ACHN (cell line): ENCODE measurements around the gene INO80C.
"Not testable (repeated sequence)": the region's sequence is repeated elsewhere in the genome, so short reads cannot be mapped to it uniquely, and the experiment has no call there.

Experiments
- DNase-seq: peaks from one replicate; pipeline ENCODE4 v3.0.0-alpha.2; 2015
- in situ Hi-C: cut with HindIII; loops from 2 replicates; pipeline ENCODE4 v1.10.0; 2017; ENCODE audit warnings: low sequenced_read_pairs, low pct_ligation_motif_present, low pct_unique_long_range_greater_than_20kb

The INO80C gene

GRCh38 chr18:35468711-35469110 is 29.0 kb downstream of the INO80C start:
- DNase-seq, result no peak
- in situ Hi-C loops, result no loop called here

- DNase-seq, result no peak
- in situ Hi-C loops, result no loop called here
These were observed 30.1 kb downstream of the INO80C start for GRCh38 chr18:35467624-35468016.

GRCh38 chr18:35466815-35467623 is 30.7 kb downstream of the INO80C start:
- DNase-seq, result no peak
- in situ Hi-C loops, result no loop called here

GRCh38 chr18:35466334-35466733 is 31.4 kb downstream of the INO80C start:
- no peak for DNase-seq
- in situ Hi-C loops, result no loop called here

- DNase-seq, result no peak
- in situ Hi-C loops, result no loop called here
These were observed 32.4 kb downstream of the INO80C start for GRCh38 chr18:35465329-35465728.

GRCh38 chr18:35464831-35465279 is 32.9 kb downstream of the INO80C start:
- DNase-seq, result no peak
- in situ Hi-C loops, result no loop called here

- in situ Hi-C loops, result no loop called here
- DNase-seq, result no peak
These were observed 33.9 kb downstream of the INO80C start for GRCh38 chr18:35463827-35464226.

- DNase-seq, result no peak
- in situ Hi-C loops, result no loop called here
These were observed 34.7 kb downstream of the INO80C start for GRCh38 chr18:35463050-35463449.

- in situ Hi-C loops, result no loop called here
- DNase-seq, result no peak
These were observed 37.0 kb downstream of the INO80C start for GRCh38 chr18:35460736-35461161.

GRCh38 chr18:35459997-35460396 is 37.8 kb downstream of the INO80C start:
- in situ Hi-C loops, result no loop called here
- DNase-seq, result no peak

- in situ Hi-C loops, result no loop called here
- DNase-seq, result peak; percentile 73
These were observed 38.9 kb downstream of the INO80C start for GRCh38 chr18:35458677-35459441.

GRCh38 chr18:35458271-35458670 is 39.5 kb downstream of the INO80C start:
- DNase-seq, result no peak
- in situ Hi-C loops, result no loop called here

- no peak for DNase-seq
- in situ Hi-C loops, result no loop called here
These were observed 40.5 kb downstream of the INO80C start for GRCh38 chr18:35457140-35457704.

- in situ Hi-C loops, result no loop called here
- DNase-seq, result no peak
These were observed 41.6 kb downstream of the INO80C start for GRCh38 chr18:35455926-35456763.

- in situ Hi-C loops, result no loop called here
- DNase-seq, result no peak
These were observed 43.0 kb downstream of the INO80C start for GRCh38 chr18:35454803-35455202.

- in situ Hi-C loops, DNase-seq: not testable (repeated sequence)
These were observed 44.7 kb downstream of the INO80C start for GRCh38 chr18:35453065-35453464.

GRCh38 chr18:35451916-35452315 is 45.8 kb downstream of the INO80C start:
- no peak for DNase-seq
- in situ Hi-C loops, result no loop called here

- in situ Hi-C loops, result no loop called here
- no peak for DNase-seq
These were observed 46.7 kb downstream of the INO80C start for GRCh38 chr18:35451032-35451431.

- DNase-seq, result no peak
- in situ Hi-C loops, result no loop called here
These were observed 53.1 kb downstream of the INO80C start for GRCh38 chr18:35444636-35445035.
